Measurements from ENCODE around the gene ALDH1A1. TPM values are rescaled to one million over a fixed set of nuclear protein-coding genes. Genes with fewer than 3 reads are reported as not detected.

The ALDH1A1 gene
- total RNA-seq, 1 donor from 2014 or later, result 3,265 TPM

- DNase-seq (ENCODE audit: low read depth in 2 of 2), result no peak
Observed at GRCh38 chr9:72979405-72980100, 26.7 kb upstream of the ALDH1A1 start.

- no peak for DNase-seq (ENCODE audit: low read depth in 2 of 2)
Observed at GRCh38 chr9:72978744-72979143, 25.9 kb upstream of the ALDH1A1 start.

DNA sequence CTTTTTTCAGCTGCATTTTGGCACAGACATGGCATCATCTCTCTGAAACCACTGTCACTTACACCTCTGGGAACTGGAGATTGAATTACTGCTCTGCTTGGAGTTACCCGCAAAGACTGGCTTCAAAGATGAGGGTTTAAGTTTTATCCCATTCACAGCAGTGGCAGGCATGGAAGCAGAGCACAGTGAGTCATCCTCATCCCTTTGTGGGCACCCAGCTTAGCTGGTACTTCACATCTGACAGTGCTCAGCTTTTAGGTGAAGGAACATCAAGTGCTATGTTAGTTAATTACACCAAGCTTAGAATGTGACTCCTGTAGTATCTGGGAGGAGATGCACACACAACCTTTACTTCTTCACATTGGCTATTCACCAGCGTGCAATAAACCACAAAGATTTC lies 24.8 kb upstream of the ALDH1A1 start:
- no peak for DNase-seq (ENCODE audit: low read depth in 2 of 2)

GRCh38 chr9:72974501-72974900 lies 21.6 kb upstream of the ALDH1A1 start:
- DNase-seq (ENCODE audit: low read depth in 2 of 2), result no peak

GRCh38 chr9:72972636-72973035 lies 19.8 kb upstream of the ALDH1A1 start:
- no peak for DNase-seq (ENCODE audit: low read depth in 2 of 2)

DNA sequence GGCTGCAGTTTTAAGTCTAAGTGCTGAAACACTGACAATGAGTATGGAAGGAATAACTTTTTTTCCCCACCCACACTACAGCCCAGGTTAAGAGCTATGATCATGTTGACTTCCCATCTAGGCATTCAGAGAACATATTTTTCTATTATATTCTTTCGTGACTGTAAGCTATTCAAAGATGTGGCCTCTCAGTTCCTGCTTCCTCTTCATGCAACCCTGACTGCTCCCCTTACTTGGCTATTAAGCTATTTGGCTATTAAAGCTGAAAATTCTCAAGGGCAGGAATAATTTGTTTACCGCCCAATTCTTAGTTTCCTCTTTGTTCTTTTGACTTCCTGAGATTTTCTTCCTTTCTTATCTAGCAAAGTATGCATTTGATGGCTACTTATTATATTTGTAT lies 18.6 kb upstream of the ALDH1A1 start:
- peak; percentile 56 to 64 for DNase-seq (ENCODE audit: low read depth in 2 of 2)

DNA sequence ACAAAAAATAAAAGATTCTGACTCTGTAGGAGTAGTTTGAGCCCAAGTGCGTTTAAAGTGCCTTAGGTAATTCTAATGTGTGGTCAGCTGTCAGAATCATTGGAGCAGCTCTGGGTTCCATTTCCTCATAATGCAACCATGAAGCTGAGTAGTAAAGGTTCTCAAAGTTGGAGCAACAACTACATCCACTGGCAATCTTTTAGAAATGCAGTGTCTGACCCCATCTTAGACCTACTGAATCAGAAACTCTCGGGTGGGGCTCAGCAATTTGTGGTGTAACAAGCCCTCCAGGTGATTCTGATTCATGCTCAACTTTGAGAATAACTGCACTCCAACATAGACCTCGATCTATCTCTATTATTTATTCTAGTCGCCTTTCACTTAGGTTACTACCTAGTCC lies 7.6 kb upstream of the ALDH1A1 start:
- no peak for DNase-seq (ENCODE audit: low read depth in 2 of 2)

DNA sequence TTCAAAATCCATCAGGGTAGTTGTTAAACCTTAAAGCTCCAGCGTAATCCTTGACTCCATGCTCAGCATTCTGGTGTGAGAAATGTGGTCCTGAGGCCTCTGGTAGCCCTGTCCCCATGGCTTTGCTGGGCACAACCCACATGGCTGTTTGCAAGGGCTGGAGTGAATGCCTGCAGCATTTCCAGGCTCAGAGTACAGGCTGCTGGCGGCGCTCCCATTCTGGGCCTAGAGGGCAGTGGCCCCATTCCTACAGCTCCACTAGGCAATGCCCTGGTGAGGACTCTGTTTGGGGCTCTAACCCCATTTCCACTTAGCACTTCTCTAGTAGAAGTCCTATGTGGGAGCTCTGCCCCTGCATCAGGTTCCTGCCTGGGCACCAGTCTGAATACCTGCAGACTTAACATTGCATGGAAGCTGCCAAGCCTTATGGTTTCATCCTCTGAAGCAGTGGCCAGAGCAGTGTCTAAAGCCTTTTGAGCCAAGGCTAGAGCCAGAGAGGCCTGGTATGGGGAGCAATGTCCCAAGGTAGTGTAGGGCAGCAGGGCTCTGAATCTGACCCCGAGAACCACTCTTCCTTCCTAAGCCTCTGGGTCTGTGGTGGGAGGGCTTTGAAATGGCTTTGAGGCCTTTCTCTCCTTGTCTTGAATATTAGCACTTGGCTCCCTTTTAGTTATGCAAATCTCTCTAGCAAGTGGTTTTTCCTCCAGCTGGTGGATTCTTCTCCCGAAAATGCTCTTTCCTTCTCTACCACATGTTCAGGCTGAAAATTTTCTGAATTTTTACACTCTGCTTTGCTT lies 5.8 kb upstream of the ALDH1A1 start:
- DNase-seq (ENCODE audit: low read depth in 2 of 2), result no peak

DNA sequence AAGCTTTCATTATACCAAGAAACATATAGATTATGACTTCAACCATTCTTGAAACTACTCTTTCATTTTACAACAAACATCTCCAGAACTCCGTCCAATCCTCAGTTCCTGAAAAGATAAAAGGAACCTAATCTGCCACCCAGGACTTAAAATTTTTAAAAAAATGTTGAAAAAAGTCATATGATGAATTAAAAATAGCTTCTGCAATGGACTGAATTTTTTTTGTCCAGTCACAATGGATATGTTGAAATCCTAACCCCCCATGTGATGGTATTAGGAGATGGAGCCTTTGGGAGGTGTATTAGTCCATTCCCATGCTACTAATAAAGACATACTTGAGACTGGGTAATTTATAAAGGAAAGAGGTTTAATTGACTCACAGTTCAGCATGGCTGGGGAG lies 2.7 kb upstream of the ALDH1A1 start:
- no peak for DNase-seq (ENCODE audit: low read depth in 2 of 2)

DNA sequence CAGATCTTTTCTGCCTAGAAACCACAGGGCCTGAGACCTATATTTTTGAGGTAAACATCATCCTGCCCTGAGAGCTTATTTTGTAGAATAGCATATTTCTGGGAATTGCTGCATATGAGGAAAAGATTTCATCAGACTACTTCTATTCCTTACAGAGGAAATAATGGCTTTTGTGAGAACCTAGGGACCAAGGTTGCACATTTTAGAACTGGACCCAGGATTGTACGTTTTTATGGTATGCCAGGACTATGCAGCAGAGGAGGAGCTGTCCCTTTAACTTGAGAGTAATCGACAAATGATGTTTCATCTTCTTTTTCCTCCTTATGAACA lies 2.2 kb upstream of the ALDH1A1 start:
- no peak for DNase-seq (ENCODE audit: low read depth in 2 of 2)

DNA sequence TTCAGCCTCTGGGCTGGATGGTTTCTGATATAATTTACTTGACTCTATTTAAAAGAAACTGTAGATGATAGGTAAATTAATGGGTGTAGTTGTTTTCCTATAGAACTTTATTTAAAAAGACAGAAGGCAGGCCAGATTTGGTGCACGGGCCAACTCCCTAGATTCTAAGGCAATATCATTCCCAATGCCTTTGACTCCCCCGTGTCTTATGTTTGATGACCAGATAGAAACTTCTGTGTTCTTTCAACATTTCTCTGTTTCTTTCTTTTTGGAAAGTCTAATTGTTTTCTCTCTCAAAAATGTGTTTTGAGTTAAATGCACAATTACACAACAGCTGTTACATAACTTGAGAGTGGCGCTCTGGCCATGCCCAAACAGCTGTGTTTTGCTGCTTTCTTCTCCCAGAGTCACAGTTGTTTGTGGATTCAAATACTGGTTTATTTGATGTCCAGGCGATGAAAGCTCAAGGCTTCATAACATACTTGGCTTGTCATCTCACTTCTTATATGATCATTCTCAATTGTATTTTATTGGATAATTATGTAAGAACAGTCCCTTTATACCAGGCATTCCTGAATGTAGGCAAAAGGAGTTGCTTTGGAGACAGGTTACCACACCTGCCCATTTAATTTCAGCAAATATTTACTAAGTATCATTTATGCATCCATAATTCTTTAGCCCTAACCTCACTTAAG lies 1.7 kb upstream of the ALDH1A1 start:
- no peak for DNase-seq (ENCODE audit: low read depth in 2 of 2)

GRCh38 chr9:72952381-72952690 lies 517 bp downstream of the ALDH1A1 start:
- no peak for DNase-seq (ENCODE audit: low read depth in 2 of 2)

DNA sequence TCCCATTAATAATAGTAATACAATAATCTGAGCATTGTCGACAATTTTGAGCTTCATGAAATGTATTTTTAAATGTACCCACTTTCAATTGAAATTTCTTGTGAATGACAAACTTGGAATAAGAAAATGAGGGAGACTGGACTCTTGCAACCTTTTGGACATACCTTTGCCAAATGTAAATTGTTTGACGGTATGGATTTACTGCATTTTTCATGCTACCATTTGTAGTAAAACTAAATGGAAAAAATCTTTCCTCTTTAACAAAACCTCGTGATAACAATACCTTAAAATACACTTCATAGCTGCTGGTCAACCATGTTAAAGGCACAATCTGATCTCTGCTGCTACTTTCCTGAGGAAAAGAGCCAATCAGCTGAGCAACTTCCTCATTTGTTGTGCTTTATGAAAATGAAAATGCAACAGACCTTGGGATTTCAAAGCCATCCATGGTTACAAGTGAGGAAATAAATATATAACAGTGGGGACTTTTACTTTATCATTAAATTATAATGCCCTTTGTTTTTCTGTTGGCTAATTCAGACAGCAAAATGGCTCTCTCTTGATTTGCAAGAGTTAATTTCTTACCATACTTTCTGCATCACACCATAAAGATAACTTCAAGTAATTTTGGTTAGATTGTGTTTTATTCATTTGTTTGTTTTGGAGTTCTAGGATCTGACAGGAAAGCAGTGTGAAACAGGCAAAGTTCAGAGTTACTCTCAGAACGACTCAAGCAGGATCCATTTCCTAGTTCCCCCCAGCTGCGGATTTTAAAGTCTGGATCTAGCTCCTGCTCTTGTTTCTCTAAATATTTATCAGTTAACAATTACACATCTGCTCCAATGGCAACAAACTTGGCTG lies 1.1 kb downstream of the ALDH1A1 start:
- peak; percentile 35 to 60 for DNase-seq (ENCODE audit: low read depth in 2 of 2)

DNA sequence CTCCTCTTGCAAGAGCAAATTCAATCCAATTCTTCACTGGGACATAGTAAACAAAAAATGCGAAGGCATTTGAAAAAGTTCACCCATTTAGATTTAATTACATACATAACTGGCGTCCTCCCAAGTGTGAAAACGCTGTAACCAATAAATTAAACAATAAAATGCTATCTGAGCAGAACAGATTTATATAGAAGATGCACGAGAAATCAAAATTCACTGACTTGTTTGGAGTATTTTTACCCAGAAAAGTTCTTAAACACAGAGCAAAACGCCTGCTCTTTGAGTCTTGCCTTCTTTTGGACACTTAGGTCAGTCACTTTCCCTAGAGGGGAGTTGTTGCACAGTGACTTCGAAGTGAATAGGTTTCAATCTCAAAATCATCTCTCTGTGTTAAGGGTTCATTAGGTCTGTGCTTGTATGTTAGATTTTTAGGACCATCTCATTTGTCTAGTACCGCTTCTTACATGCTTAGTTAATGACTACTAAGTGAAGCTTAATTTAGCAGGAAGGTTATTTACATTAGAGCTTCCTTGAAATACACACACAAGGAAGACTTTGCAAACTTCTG lies 1.9 kb downstream of the ALDH1A1 start:
- DNase-seq (ENCODE audit: low read depth in 2 of 2), result peak in 1 of 2 donors; percentile 8

DNA sequence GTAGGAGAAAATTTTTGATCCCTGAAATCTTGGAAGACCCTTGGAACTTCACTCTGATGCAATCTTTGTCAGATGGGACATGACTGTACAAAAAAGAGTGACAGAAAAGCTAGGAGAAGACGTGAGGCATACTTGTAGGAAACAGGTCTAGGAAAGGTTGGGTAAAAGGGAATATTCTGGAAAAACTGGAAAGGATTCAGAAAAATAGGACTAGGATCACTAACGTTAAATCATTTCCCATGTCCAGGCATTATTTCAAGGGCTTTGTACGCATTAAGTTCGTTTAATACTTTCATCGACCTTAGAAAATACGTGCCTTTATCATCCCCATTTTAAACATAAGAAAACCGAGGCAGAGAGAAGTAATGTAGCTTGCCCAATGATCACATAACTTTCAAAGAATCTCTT lies 2.9 kb downstream of the ALDH1A1 start:
- DNase-seq (ENCODE audit: low read depth in 2 of 2), result no peak

DNA sequence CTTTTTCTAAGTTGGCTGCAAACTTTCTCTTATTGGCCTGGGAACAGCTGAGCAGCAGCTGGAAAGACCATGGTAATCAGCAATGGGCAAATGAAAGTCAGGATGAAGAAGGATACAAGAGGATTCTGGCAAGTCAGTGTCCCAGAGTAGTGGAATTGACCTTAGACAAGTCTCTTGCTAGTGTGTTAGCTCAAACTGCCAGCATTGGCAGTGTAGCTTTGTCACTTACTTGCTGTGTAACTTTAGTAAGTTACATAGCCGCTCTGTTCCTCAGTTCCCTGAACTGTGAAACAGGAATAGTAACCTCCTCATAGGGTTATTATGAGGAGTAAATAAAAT lies 3.6 kb downstream of the ALDH1A1 start:
- DNase-seq (ENCODE audit: low read depth in 2 of 2), result peak in 1 of 2 donors; percentile 54

- DNase-seq (ENCODE audit: low read depth in 2 of 2), result peak in 1 of 2 donors; percentile 21
Observed at GRCh38 chr9:72948575-72949243, 4.1 kb downstream of the ALDH1A1 start.

- DNase-seq (ENCODE audit: low read depth in 2 of 2), result peak in 1 of 2 donors; percentile 40
Observed at GRCh38 chr9:72947984-72948465, 4.8 kb downstream of the ALDH1A1 start.

- no peak for DNase-seq (ENCODE audit: low read depth in 2 of 2)
Observed at GRCh38 chr9:72946821-72947220, 6.0 kb downstream of the ALDH1A1 start.

DNA sequence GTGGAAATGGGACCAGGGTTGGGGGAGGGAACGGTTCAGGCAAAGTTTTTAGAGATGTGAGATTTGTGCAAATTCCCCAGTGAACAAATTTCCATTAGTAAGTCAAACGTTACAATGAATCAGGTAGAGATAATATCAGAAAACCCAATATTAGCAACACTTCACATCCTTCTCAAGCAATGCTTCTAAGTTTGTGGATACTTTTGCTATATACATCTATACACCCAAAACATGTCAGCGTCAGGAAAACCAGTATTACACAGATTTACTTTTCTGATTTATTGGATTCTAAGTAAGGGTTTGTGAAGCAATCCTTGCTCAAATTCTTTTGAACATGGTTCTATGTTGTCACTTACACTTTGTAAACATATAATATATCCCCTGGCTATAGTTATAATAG lies 6.5 kb downstream of the ALDH1A1 start:
- no peak for DNase-seq (ENCODE audit: low read depth in 2 of 2)

DNA sequence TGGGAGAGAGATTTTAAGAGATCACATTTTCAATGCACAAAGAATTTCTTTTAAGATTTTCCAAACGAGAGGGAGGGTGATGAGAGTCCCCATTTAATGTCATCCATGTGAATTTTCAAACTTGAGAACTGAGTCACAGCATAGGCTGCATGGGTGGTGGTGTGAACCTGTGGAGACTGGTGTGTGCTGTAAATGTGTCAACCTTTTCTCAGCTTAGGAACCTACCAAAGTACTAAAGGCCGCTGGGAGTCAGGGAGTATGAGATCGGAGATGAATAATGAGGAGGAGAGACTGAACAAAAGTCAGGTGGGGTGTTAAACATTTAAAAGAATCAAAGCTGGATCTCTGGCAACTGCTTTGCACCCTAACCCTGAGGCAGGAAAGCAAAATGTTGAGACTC lies 7.5 kb downstream of the ALDH1A1 start:
- no peak for DNase-seq (ENCODE audit: low read depth in 2 of 2)

Measured in lung microvascular endothelial cell (primary cell).